NB4 (cell line): ENCODE measurements around the gene SLC17A5.

Experiments
- DNase-seq: peaks from one replicate; pipeline ENCODE4 v3.0.0; 2010; ENCODE audit warnings: low read depth
- H3K4me3 ChIP-seq: one replicate; pipeline ENCODE4 v1.5.1; 2011; ENCODE audit warnings: mild to moderate bottlenecking, low read depth, low read length, moderate library complexity
- CTCF ChIP-seq: IDR thresholded peaks from one replicate; pipeline ENCODE4 v1.5.1; 2012; ENCODE audit warnings: low read depth, low read length
- MAX ChIP-seq: IDR thresholded peaks from 2 replicates; pipeline ENCODE4 v1.6.1; 2011; ENCODE audit warnings: low read depth, low read length
- MYC ChIP-seq: IDR thresholded peaks from 2 replicates; pipeline ENCODE4 v1.6.1; 2011; ENCODE audit warnings: low read depth, low read length
- POLR2A ChIP-seq: IDR thresholded peaks from 2 replicates; pipeline ENCODE4 v1.6.1; 2011; ENCODE audit warnings: mild to moderate bottlenecking; ENCODE audit not compliant: insufficient read length; ENCODE audit errors: extremely low read depth

SLC17A5 gene

GRCh38 chr6:73586416-73586974, 67.3 kb downstream of the SLC17A5 start:
- DNase-seq, result peak; percentile 55
- H3K4me3 ChIP-seq, result peak overlapping the region; percentile 71
- TF ChIP-seq POLR2A (peak; percentile 0), CTCF (no peak), MAX (no peak), MYC (no peak)

- peak; percentile 90 for DNase-seq
- no peak for TF ChIP-seq MAX
- 0 out of 2 replicates have a peak, but pooled peaks have one; percentile 49 for TF ChIP-seq MYC
- peak; percentile 39 for TF ChIP-seq POLR2A
- no peak for TF ChIP-seq CTCF
- peak overlapping the region; percentile 71 for H3K4me3 ChIP-seq
These were observed 68.0 kb downstream of the SLC17A5 start for GRCh38 chr6:73585566-73586415.

- no peak for DNase-seq
- TF ChIP-seq POLR2A, result no peak
- no peak for TF ChIP-seq MYC
- TF ChIP-seq CTCF, result no peak
- TF ChIP-seq MAX, result no peak
- H3K4me3 ChIP-seq, result no peak overlapping the region
These were observed 72.5 kb downstream of the SLC17A5 start for GRCh38 chr6:73581293-73581692.

GRCh38 chr6:73580247-73581149, 73.3 kb downstream of the SLC17A5 start:
- TF ChIP-seq POLR2A, result peak; percentile 31
- peak; percentile 29; the same call in 1 of the 2 replicates for TF ChIP-seq MAX
- peak; percentile 78 for TF ChIP-seq CTCF
- TF ChIP-seq MYC, result peak; percentile 21; the same call in 1 of the 2 replicates
- H3K4me3 ChIP-seq, result peak overlapping the region; percentile 25
- peak; percentile 93 for DNase-seq

- no peak overlapping the region for H3K4me3 ChIP-seq
These were observed 73.9 kb downstream of the SLC17A5 start for GRCh38 chr6:73579851-73580246.

More at GRCh38 chr6:73579851-73580246, 73.9 kb downstream of the SLC17A5 start:
- no peak for TF ChIP-seq CTCF
- peak; percentile 41 for TF ChIP-seq MAX
- peak; percentile 51; the same call in 1 of the 2 replicates for TF ChIP-seq MYC
- TF ChIP-seq POLR2A, result no peak
- peak; percentile 74 for DNase-seq
